ENCODE data around the gene RHOT2. TPM values are rescaled to one million over a fixed set of nuclear protein-coding genes. Genes with fewer than 3 reads are reported as not detected.

The RHOT2 gene
- total and polyA plus RNA-seq, 3 experiments from 2014 or later: 49.6 to 151 (median 140) TPM

- Histone ChIP-seq H3K9me3 (ENCODE audit: low read length) (no peaks in the 10 kb centered on the region), H3K4me3 (ENCODE audit: low read length) (no peak overlapping the region), H3K36me3 (ENCODE audit: insufficient read depth, low read length) (no peaks in the 10 kb centered on the region), H3K27ac (ENCODE audit: low read depth, low read length) (no peak overlapping the region), H3K27me3 (ENCODE audit: insufficient read depth, low read length, poor library complexity, severe bottlenecking) (no peaks in the 10 kb centered on the region), H3K4me1 (ENCODE audit: insufficient read depth, low read length) (no peaks in the 10 kb centered on the region)
- DNase-seq: no peak
- H3K4me3 Mint-ChIP-seq: no peak overlapping the region
- ChIA-PET CTCF (interaction anchor here (1.2 kb wide), 1 partner anchor 25 kb away, joined by 3 read pairs; the partner anchor contains the start of gene JMJD8), POLR2A (interaction anchor here (0.5 kb wide), 1 partner anchor 20 kb away, joined by 4 read pairs; no protein-coding TSS in a partner anchor)
- no peaks in the 10 kb centered on the region for H3K27me3 Mint-ChIP-seq
- no peak overlapping the region for H3K27ac Mint-ChIP-seq
- no peaks in the 10 kb centered on the region for H3K36me3 Mint-ChIP-seq
- peaks cover 0 to 2% (median 0%) of the 10 kb centered on the region in 3 donors for H3K4me1 Mint-ChIP-seq
- no peaks in the 10 kb centered on the region for H3K9me3 Mint-ChIP-seq
These were observed 8.3 kb upstream of the RHOT2 start for GRCh38 chr16:659618-660017.

GRCh38 chr16:660132-660458 is 7.8 kb upstream of the RHOT2 start:
- Mint-ChIP-seq H3K27ac (no peak overlapping the region), H3K27me3 (no peaks in the 10 kb centered on the region), H3K9me3 (no peaks in the 10 kb centered on the region), H3K4me3 (no peak overlapping the region), H3K4me1 (peaks cover 0 to 2% (median 0%) of the 10 kb centered on the region in 3 donors), H3K36me3 (no peaks in the 10 kb centered on the region)
- ChIA-PET CTCF (interaction anchor here (1.2 kb wide), 1 partner anchor 24 kb away, joined by 3 read pairs; the partner anchor contains the start of gene JMJD8), POLR2A (interaction anchor here (0.5 kb wide), 1 partner anchor 20 kb away, joined by 4 read pairs; no protein-coding TSS in a partner anchor)
- no peaks in the 10 kb centered on the region for H3K4me1 ChIP-seq (ENCODE audit: insufficient read depth, low read length)
- DNase-seq: no peak
- H3K9me3 ChIP-seq (ENCODE audit: low read length): no peaks in the 10 kb centered on the region
- H3K36me3 ChIP-seq (ENCODE audit: insufficient read depth, low read length): no peaks in the 10 kb centered on the region
- no peaks in the 10 kb centered on the region for H3K27me3 ChIP-seq (ENCODE audit: insufficient read depth, low read length, poor library complexity, severe bottlenecking)
- H3K4me3 ChIP-seq (ENCODE audit: low read length): no peak overlapping the region
- H3K27ac ChIP-seq (ENCODE audit: low read depth, low read length): no peak overlapping the region

GRCh38 chr16:660459-661183 is 7.3 kb upstream of the RHOT2 start:
- CTCF ChIA-PET: no interaction called here
- Mint-ChIP-seq H3K9me3 (no peaks in the 10 kb centered on the region), H3K36me3 (no peaks in the 10 kb centered on the region), H3K27ac (no peak overlapping the region), H3K4me3 (peak overlapping the region in 1 of 7 donors; percentile 23), H3K27me3 (no peaks in the 10 kb centered on the region), H3K4me1 (peaks cover 0 to 2% (median 0%) of the 10 kb centered on the region in 3 donors)
- no peaks in the 10 kb centered on the region for H3K4me1 ChIP-seq (ENCODE audit: insufficient read depth, low read length)
- no peaks in the 10 kb centered on the region for H3K36me3 ChIP-seq (ENCODE audit: insufficient read depth, low read length)
- H3K9me3 ChIP-seq (ENCODE audit: low read length): no peaks in the 10 kb centered on the region
- H3K27me3 ChIP-seq (ENCODE audit: insufficient read depth, low read length, poor library complexity, severe bottlenecking): no peaks in the 10 kb centered on the region
- no peak overlapping the region for H3K4me3 ChIP-seq (ENCODE audit: low read length)
- peak; percentile 33 to 68 (median 40) for DNase-seq
- no peak overlapping the region for H3K27ac ChIP-seq (ENCODE audit: low read depth, low read length)
- POLR2A ChIA-PET: interaction anchor here (0.5 kb wide), 1 partner anchor 21 kb away, joined by 4 read pairs; no protein-coding TSS in a partner anchor

GRCh38 chr16:661184-661821 is 6.6 kb upstream of the RHOT2 start:
- Histone ChIP-seq H3K27me3 (ENCODE audit: insufficient read depth, low read length, poor library complexity, severe bottlenecking) (no peaks in the 10 kb centered on the region), H3K9me3 (ENCODE audit: low read length) (no peaks in the 10 kb centered on the region), H3K36me3 (ENCODE audit: insufficient read depth, low read length) (no peaks in the 10 kb centered on the region), H3K4me1 (ENCODE audit: insufficient read depth, low read length) (no peaks in the 10 kb centered on the region), H3K4me3 (ENCODE audit: low read length) (no peak overlapping the region), H3K27ac (ENCODE audit: low read depth, low read length) (no peak overlapping the region)
- POLR2A ChIA-PET: no interaction called here
- DNase-seq: no peak
- no peaks in the 10 kb centered on the region for H3K9me3 Mint-ChIP-seq
- CTCF ChIA-PET: interaction anchor here (0.8 kb wide), 1 partner anchor 15 kb away, joined by 3 read pairs; no protein-coding TSS in a partner anchor
- no peak overlapping the region for H3K4me3 Mint-ChIP-seq
- no peaks in the 10 kb centered on the region for H3K36me3 Mint-ChIP-seq
- no peaks in the 10 kb centered on the region for H3K27me3 Mint-ChIP-seq
- H3K4me1 Mint-ChIP-seq: peaks cover 0 to 2% (median 0%) of the 10 kb centered on the region in 3 donors
- no peak overlapping the region for H3K27ac Mint-ChIP-seq

GRCh38 chr16:662095-662494 is 5.8 kb upstream of the RHOT2 start:
- H3K9me3 ChIP-seq (ENCODE audit: low read length): no peaks in the 10 kb centered on the region
- Mint-ChIP-seq H3K27me3 (no peaks in the 10 kb centered on the region), H3K36me3 (no peaks in the 10 kb centered on the region), H3K27ac (no peak overlapping the region), H3K4me1 (peaks cover 0 to 3% (median 2%) of the 10 kb centered on the region in 3 donors), H3K9me3 (no peaks in the 10 kb centered on the region), H3K4me3 (no peak overlapping the region)
- no peak overlapping the region for H3K4me3 ChIP-seq (ENCODE audit: low read length)
- peaks cover 2% of the 10 kb centered on the region for H3K4me1 ChIP-seq (ENCODE audit: insufficient read depth, low read length)
- no peaks in the 10 kb centered on the region for H3K27me3 ChIP-seq (ENCODE audit: insufficient read depth, low read length, poor library complexity, severe bottlenecking)
- DNase-seq: no peak
- no peak overlapping the region for H3K27ac ChIP-seq (ENCODE audit: low read depth, low read length)
- CTCF ChIA-PET: interaction anchor here (0.8 kb wide), 1 partner anchor 14 kb away, joined by 3 read pairs; no protein-coding TSS in a partner anchor
- no peaks in the 10 kb centered on the region for H3K36me3 ChIP-seq (ENCODE audit: insufficient read depth, low read length)
- POLR2A ChIA-PET: interaction anchor here (0.8 kb wide), 1 partner anchor 13 kb away, joined by 3 read pairs; the partner anchor contains the start of gene WDR90

- no peak overlapping the region for H3K4me3 Mint-ChIP-seq
- Histone ChIP-seq H3K9me3 (ENCODE audit: low read length) (no peaks in the 10 kb centered on the region), H3K4me1 (ENCODE audit: insufficient read depth, low read length) (peaks cover 7% of the 10 kb centered on the region), H3K27ac (ENCODE audit: low read depth, low read length) (no peak overlapping the region), H3K36me3 (ENCODE audit: insufficient read depth, low read length) (no peaks in the 10 kb centered on the region), H3K4me3 (ENCODE audit: low read length) (no peak overlapping the region), H3K27me3 (ENCODE audit: insufficient read depth, low read length, poor library complexity, severe bottlenecking) (no peaks in the 10 kb centered on the region)
- H3K9me3 Mint-ChIP-seq: no peaks in the 10 kb centered on the region
- H3K27me3 Mint-ChIP-seq: no peaks in the 10 kb centered on the region
- CTCF ChIA-PET: no interaction called here
- POLR2A ChIA-PET: interaction anchor here (0.8 kb wide), 1 partner anchor 13 kb away, joined by 3 read pairs; the partner anchor contains the start of gene WDR90
- peaks cover 2 to 8% (median 4%) of the 10 kb centered on the region in 3 donors for H3K4me1 Mint-ChIP-seq
- DNase-seq: no peak
- no peaks in the 10 kb centered on the region for H3K36me3 Mint-ChIP-seq
- H3K27ac Mint-ChIP-seq: no peak overlapping the region
These were observed 5.3 kb upstream of the RHOT2 start for GRCh38 chr16:662597-662996.

- H3K27me3 Mint-ChIP-seq: no peaks in the 10 kb centered on the region
- CTCF ChIA-PET: interaction anchor here (1.0 to 2.0 kb wide), 3 partner anchors 15 to 29 kb away, joined by 3 to 8 read pairs (median 6); no protein-coding TSS in a partner anchor
- Histone ChIP-seq H3K27ac (ENCODE audit: low read depth, low read length) (no peak overlapping the region), H3K9me3 (ENCODE audit: low read length) (no peaks in the 10 kb centered on the region), H3K27me3 (ENCODE audit: insufficient read depth, low read length, poor library complexity, severe bottlenecking) (no peaks in the 10 kb centered on the region), H3K4me3 (ENCODE audit: low read length) (no peak overlapping the region), H3K36me3 (ENCODE audit: insufficient read depth, low read length) (no peaks in the 10 kb centered on the region), H3K4me1 (ENCODE audit: insufficient read depth, low read length) (peaks cover 10% of the 10 kb centered on the region)
- H3K4me3 Mint-ChIP-seq: no peak overlapping the region
- no peak for DNase-seq
- H3K9me3 Mint-ChIP-seq: no peaks in the 10 kb centered on the region
- POLR2A ChIA-PET: no interaction called here
- peaks cover 0 to 17% (median 0%) of the 10 kb centered on the region in 3 donors for H3K36me3 Mint-ChIP-seq
- H3K27ac Mint-ChIP-seq: no peak overlapping the region
- peaks cover 4 to 19% (median 5%) of the 10 kb centered on the region in 3 donors for H3K4me1 Mint-ChIP-seq
These were observed 1.4 kb upstream of the RHOT2 start for GRCh38 chr16:666572-666971.

All from CD8-positive, alpha-beta memory T cell (primary cell).